Omental fat pad (tissue), 4 donors: ENCODE measurements around the gene AHNAK2. TPM values are rescaled to one million over a fixed set of nuclear protein-coding genes. Genes with fewer than 3 reads are reported as not detected.

ENCODE experiments used
- ATAC-seq: fragments of 150-250 bp; one replicate; pipeline ENCODE4 v1.9.1; 2016; ENCODE audit warnings: mild to moderate bottlenecking, moderate library complexity; ENCODE audit not compliant: low FRiP score
- DNase-seq: peaks from one replicate; pipeline ENCODE4 v3.0.0-alpha.2; 2019; ENCODE audit warnings: low spot score
- CTCF ChIP-seq, 3 donors: fragments of 450-650 bp; IDR thresholded peaks; one replicate each; pipeline ENCODE4 v1.5.1; 2016 to 2017; ENCODE audit warnings: antibody characterized with exemption in 3 of 3, mild to moderate bottlenecking in 3 of 3, moderate library complexity in 2 of 3
- total RNA-seq, 4 donors: library from RNA; depleted of rRNA; stranded (reverse); fragments of >200 nt; gene quantifications; one replicate each; pipeline ENCODE4 v1.1.0, GENCODE V29; 2016

AHNAK2 gene
- total RNA-seq, 4 donors from 2014 or later, result 18.6 to 44.5 (median 34.2) TPM

GRCh38 chr14:104903990-104904389 lies 74.2 kb downstream of the AHNAK2 start:
- TF ChIP-seq CTCF (IDR thresholded peaks at IDR 0.05), result no peak

GRCh38 chr14:104900639-104901512 lies 77.3 kb downstream of the AHNAK2 start:
- ATAC-seq, result no peak

More at GRCh38 chr14:104903990-104904389, 74.2 kb downstream of the AHNAK2 start:
- no peak for ATAC-seq
- no peak for DNase-seq

GRCh38 chr14:104899781-104900180 lies 78.4 kb downstream of the AHNAK2 start:
- DNase-seq (no peak), ATAC-seq (no peak)
- no peak for TF ChIP-seq CTCF (IDR thresholded peaks at IDR 0.05)

More at GRCh38 chr14:104900639-104901512, 77.3 kb downstream of the AHNAK2 start:
- TF ChIP-seq CTCF (IDR thresholded peaks at IDR 0.05), result no peak
- DNase-seq, result no peak

GRCh38 chr14:104898870-104899510 lies 79.2 kb downstream of the AHNAK2 start:
- ATAC-seq (no peak), DNase-seq (no peak)
- TF ChIP-seq CTCF (IDR thresholded peaks at IDR 0.05), result no peak

GRCh38 chr14:104898195-104898558 lies 80.0 kb downstream of the AHNAK2 start:
- DNase-seq, result no peak
- no peak for ATAC-seq
- no peak for TF ChIP-seq CTCF (IDR thresholded peaks at IDR 0.05)

GRCh38 chr14:104897330-104898194 lies 80.6 kb downstream of the AHNAK2 start:
- no peak for DNase-seq
- ATAC-seq, result no peak
- no peak for TF ChIP-seq CTCF (IDR thresholded peaks at IDR 0.05)
